ENCODE measurements around the gene RETREG1.

Gene RETREG1

DNA sequence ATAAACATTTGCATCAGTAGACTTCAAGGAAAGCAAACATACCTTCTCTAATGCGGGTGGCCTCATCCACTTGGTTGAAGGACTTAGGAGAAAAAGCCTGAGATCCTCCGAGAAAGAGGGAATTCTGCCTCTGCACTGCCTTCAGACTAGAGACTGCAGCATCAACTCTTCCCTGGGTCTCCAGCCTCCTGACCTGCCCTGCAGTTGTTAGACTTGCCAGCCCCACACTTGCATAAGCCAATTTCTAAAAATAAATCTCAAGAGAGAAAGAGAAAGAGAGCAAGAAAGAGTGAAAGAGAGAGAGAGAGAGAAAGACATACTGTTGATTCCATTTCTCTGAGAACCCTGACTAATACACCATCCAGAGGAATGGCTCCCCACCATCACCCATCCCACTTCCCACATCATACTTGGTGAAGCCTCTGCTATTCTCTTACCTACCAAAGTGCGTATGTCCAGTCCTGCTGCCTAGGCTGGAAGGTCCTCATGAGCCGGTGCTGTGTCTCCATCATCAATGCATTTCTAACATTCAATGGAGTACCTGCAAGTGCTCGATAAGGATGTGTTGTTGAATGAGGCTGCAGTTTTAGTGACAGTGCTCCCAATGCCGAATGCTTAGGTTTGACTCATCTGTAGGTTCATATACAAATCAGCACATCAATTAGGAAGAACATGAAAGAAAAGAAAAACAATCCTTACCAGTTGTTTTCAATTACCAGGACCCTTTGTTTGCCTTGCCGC lies 186.3 kb downstream of the RETREG1 start:
- Histone ChIP-seq H3K4me1 (ENCODE audit: insufficient read depth, low read length) (no peaks in the 10 kb centered on the region), H2AFZ (ENCODE audit: low read depth, low read length) (no peak overlapping the region), H3K4me3 (ENCODE audit: low read depth in 1 of 2, low read length in 2 of 2) (no peak overlapping the region), H3K27me3 (ENCODE audit: insufficient read depth, low read length, poor library complexity) (no peaks in the 10 kb centered on the region), H4K20me1 (ENCODE audit: insufficient read depth, low read length) (no peaks in the 10 kb centered on the region), H3K36me3 (ENCODE audit: insufficient read depth, low read length) (no peaks in the 10 kb centered on the region), H3K9me3 (ENCODE audit: insufficient read depth, low read length, severe bottlenecking) (no peaks in the 10 kb centered on the region), H3K4me2 (ENCODE audit: insufficient read depth, low read length) (no peak overlapping the region), H3K79me2 (ENCODE audit: insufficient read depth, low read length) (no peaks in the 10 kb centered on the region), H3K27ac (ENCODE audit: low read length) (no peak overlapping the region), H3K9ac (ENCODE audit: low read depth, low read length) (no peak overlapping the region)
- TF ChIP-seq, protein P1, sequence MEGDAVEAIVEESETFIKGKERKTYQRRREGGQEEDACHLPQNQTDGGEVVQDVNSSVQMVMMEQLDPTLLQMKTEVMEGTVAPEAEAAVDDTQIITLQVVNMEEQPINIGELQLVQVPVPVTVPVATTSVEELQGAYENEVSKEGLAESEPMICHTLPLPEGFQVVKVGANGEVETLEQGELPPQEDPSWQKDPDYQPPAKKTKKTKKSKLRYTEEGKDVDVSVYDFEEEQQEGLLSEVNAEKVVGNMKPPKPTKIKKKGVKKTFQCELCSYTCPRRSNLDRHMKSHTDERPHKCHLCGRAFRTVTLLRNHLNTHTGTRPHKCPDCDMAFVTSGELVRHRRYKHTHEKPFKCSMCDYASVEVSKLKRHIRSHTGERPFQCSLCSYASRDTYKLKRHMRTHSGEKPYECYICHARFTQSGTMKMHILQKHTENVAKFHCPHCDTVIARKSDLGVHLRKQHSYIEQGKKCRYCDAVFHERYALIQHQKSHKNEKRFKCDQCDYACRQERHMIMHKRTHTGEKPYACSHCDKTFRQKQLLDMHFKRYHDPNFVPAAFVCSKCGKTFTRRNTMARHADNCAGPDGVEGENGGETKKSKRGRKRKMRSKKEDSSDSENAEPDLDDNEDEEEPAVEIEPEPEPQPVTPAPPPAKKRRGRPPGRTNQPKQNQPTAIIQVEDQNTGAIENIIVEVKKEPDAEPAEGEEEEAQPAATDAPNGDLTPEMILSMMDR (IDR thresholded peaks at IDR 0.05; ENCODE audit: borderline replicate concordance, extremely low read depth, low read length, poor library complexity, severe bottlenecking) = no peak
- TF ChIP-seq EZH2 (IDR thresholded peaks at IDR 0.05; ENCODE audit: borderline replicate concordance, low read depth, low read length, severe bottlenecking) = no peak
- ATAC-seq (ENCODE audit: insufficient read depth, low read depth) (no peak), DNase-seq (no peak)

DNA sequence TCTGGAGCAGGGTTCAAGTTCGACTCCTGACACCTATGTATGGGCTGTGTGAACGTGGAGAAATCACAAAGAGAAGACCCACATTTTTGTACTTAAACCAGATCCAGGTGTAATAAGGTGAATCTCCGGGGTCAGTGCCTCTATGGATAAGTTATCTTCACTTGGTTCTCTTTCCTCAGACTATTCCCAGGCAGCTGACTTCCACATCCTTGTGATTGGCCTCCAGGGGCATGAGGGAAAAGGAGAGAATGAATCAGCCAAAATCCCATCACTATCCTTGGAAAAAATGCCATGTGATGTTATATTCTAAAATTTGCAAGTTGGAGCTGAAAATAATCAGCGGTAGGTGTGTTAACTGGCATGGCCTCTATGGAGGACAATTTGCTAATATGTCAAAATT lies 188.4 kb downstream of the RETREG1 start:
- no peaks in the 10 kb centered on the region for H3K79me2 ChIP-seq (ENCODE audit: insufficient read depth, low read length)
- no peak for ATAC-seq (ENCODE audit: insufficient read depth, low read depth)
- no peak for TF ChIP-seq EZH2 (IDR thresholded peaks at IDR 0.05; ENCODE audit: borderline replicate concordance, low read depth, low read length, severe bottlenecking)
- TF ChIP-seq, protein P1 (IDR thresholded peaks at IDR 0.05; ENCODE audit: borderline replicate concordance, extremely low read depth, low read length, poor library complexity, severe bottlenecking) = no peak

DNA sequence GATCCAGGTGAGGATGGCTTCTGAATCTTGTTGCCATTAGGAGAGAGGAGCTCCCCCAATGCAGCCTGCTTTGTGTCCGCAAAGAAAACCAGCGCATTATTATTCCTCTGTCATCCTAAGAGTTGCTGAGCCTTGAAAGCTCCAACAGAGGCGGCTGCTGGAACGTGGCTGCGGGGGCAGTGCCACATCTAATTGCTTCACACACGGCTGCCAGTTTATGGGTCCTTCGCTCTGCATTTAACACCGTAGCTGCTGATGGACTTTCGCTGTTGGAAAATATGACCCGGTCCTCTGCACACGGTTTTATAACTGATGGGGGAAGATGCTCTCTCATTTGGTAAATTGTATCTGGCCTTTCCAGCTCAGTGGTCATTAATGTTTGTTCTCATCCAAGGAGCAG lies 189.2 kb downstream of the RETREG1 start:
- no peak overlapping the region for H3K9ac ChIP-seq (ENCODE audit: low read depth, low read length)
- no peaks in the 10 kb centered on the region for H4K20me1 ChIP-seq (ENCODE audit: insufficient read depth, low read length)
- H3K4me1 ChIP-seq (ENCODE audit: insufficient read depth, low read length) = no peaks in the 10 kb centered on the region
- H3K9me3 ChIP-seq (ENCODE audit: insufficient read depth, low read length, severe bottlenecking) = no peaks in the 10 kb centered on the region
- no peak for DNase-seq
- H3K36me3 ChIP-seq (ENCODE audit: insufficient read depth, low read length) = no peaks in the 10 kb centered on the region
- H3K27ac ChIP-seq (ENCODE audit: low read length) = no peak overlapping the region
- ATAC-seq (ENCODE audit: insufficient read depth, low read depth) = no peak
- H3K27me3 ChIP-seq (ENCODE audit: insufficient read depth, low read length, poor library complexity) = no peaks in the 10 kb centered on the region
- H3K4me2 ChIP-seq (ENCODE audit: insufficient read depth, low read length) = no peak overlapping the region
- H3K79me2 ChIP-seq (ENCODE audit: insufficient read depth, low read length) = no peaks in the 10 kb centered on the region
- no peak overlapping the region for H3K4me3 ChIP-seq (ENCODE audit: low read depth in 1 of 2, low read length in 2 of 2)
- H2AFZ ChIP-seq (ENCODE audit: low read depth, low read length) = no peak overlapping the region
- no peak for TF ChIP-seq EZH2 (IDR thresholded peaks at IDR 0.05; ENCODE audit: borderline replicate concordance, low read depth, low read length, severe bottlenecking)
- TF ChIP-seq, protein P1 (IDR thresholded peaks at IDR 0.05; ENCODE audit: borderline replicate concordance, extremely low read depth, low read length, poor library complexity, severe bottlenecking) = no peak

More for the DNA sequence above, 188.4 kb downstream of the RETREG1 start:
- H2AFZ ChIP-seq (ENCODE audit: low read depth, low read length) = no peak overlapping the region
- no peaks in the 10 kb centered on the region for H3K36me3 ChIP-seq (ENCODE audit: insufficient read depth, low read length)
- H3K9me3 ChIP-seq (ENCODE audit: insufficient read depth, low read length, severe bottlenecking) = no peaks in the 10 kb centered on the region
- no peak overlapping the region for H3K27ac ChIP-seq (ENCODE audit: low read length)
- no peak overlapping the region for H3K9ac ChIP-seq (ENCODE audit: low read depth, low read length)
- no peak overlapping the region for H3K4me2 ChIP-seq (ENCODE audit: insufficient read depth, low read length)
- H3K4me3 ChIP-seq (ENCODE audit: low read depth in 1 of 2, low read length in 2 of 2) = no peak overlapping the region
- no peak for DNase-seq
- H3K4me1 ChIP-seq (ENCODE audit: insufficient read depth, low read length) = no peaks in the 10 kb centered on the region
- no peaks in the 10 kb centered on the region for H3K27me3 ChIP-seq (ENCODE audit: insufficient read depth, low read length, poor library complexity)
- no peaks in the 10 kb centered on the region for H4K20me1 ChIP-seq (ENCODE audit: insufficient read depth, low read length)
